Embryonic facial prominence (tissue), 1 donor: ENCODE measurements around the gene RPS6KA5.
"Not testable (repeated sequence)": the region's sequence is repeated elsewhere in the genome, so short reads cannot be mapped to it uniquely, and the experiment has no call there.

Experiments used
- DNase-seq: peaks from one replicate; pipeline ENCODE4 v3.0.0-alpha.2; 2016; ENCODE audit errors: extremely low spot score

The RPS6KA5 gene

DNA sequence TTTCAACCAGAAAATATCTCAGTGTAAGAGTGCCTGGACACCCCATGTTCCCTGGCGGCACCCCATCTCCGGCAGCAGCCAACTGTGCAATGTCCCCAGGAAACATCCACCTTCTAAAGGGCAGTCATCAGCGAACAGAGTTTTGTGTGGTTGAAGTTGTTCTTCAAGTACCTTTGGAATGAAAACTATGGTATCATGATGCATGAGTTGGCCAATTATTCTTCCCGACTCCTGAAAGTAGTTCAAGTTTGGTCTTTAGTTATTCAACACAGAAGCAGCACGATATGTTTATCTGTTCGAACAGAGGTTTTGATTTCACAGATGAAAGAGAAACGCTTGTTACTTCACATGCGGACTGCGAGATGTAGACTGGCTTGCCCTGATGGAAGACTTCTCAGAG is 223.1 kb downstream of the RPS6KA5 start:
- DNase-seq = no peak

DNA sequence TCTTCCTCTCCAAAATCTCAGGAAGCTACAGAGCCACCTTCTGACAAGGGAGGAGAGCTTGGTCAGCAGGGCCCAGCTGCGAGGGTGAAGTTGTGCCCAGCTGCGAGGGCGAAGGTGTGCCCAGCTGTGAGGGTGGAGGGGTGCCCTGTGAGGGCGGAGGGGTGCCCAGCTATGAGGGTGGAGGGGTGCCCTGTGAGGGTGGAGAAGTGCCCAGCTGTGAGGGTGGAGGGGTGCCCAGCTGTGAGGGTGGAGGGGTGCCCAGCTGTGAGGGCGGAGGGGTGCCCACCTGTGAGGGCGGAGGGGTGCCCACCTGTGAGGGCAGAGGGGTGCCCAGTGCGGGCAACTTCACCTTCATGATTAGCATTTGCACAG is 223.8 kb downstream of the RPS6KA5 start:
- DNase-seq = no peak

DNA sequence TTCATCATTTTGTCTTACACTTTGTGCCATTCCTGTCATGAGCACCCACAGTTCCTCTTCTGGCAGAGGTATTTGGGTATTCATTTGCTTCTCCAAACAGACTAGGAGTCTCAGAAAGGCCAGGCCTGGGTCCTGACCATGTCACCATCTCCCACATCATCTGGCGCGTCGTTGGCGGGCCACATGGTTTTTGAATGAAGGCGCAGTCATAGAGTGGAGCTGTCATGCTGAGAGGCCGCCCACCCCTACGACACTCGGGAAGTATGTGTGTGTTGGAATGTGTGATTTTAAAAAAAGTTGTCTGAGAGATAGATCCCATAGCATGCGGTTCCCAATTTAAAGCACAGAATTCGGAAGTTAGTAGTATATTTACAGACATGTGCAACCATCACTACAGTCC is 228.6 kb downstream of the RPS6KA5 start:
- no peak for DNase-seq

DNA sequence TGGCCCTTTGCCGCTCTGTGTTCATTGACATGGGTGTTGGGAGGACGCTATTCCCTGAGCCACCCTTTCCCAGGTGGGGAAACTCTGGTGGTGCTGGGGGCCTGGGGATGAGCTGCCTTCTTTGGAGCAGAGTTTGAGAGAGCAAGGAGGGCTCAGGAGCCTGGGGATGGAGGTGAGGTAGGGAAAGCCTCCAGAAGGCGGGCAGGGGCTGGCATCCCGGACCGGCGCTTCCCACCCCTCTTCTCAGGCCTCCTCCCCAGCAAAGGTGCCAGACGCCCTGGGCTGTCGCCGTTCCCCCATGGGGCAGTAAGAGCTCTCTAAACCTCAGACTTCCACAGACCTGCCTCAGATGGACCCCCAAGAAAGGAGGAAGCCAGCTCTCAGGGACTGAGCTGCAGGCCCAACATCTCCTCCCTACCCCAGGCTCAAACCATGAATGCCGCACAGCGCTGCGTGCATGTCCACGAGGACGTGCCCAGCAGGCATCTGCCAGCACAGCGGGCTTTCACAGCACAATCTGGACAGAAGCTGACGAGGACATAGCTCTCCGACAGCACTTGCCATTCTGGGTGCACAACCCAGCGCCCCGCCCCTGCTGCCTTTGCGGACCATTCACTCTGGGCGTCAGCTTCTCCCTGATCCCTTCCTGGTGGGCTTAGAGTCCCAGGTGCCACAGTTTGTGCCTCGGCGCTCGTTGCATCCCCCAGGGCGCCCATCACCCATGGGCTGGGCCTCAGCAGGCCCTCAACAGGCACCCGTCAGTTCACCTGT is 229.3 kb downstream of the RPS6KA5 start:
- DNase-seq = no peak

DNA sequence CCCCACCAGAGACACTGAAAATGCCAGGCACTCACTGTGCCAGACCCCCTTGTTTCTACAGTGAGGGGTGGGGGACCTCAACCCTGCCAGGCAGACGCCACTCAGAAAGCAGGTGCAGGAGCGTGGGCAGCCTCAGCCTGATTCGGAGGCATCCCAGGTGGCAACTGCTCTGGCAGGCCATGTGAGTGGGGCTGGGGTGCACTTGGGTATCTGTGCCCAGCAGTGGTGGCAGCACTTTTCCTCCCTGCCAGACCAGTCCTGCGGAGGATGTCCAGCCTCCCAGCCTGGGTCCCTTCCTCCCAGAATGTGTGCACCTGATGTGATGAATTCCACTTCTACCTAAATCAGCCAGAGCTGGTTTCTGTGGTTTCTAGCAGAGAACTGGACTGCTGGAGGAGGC is 230.8 kb downstream of the RPS6KA5 start:
- DNase-seq = no peak

DNA sequence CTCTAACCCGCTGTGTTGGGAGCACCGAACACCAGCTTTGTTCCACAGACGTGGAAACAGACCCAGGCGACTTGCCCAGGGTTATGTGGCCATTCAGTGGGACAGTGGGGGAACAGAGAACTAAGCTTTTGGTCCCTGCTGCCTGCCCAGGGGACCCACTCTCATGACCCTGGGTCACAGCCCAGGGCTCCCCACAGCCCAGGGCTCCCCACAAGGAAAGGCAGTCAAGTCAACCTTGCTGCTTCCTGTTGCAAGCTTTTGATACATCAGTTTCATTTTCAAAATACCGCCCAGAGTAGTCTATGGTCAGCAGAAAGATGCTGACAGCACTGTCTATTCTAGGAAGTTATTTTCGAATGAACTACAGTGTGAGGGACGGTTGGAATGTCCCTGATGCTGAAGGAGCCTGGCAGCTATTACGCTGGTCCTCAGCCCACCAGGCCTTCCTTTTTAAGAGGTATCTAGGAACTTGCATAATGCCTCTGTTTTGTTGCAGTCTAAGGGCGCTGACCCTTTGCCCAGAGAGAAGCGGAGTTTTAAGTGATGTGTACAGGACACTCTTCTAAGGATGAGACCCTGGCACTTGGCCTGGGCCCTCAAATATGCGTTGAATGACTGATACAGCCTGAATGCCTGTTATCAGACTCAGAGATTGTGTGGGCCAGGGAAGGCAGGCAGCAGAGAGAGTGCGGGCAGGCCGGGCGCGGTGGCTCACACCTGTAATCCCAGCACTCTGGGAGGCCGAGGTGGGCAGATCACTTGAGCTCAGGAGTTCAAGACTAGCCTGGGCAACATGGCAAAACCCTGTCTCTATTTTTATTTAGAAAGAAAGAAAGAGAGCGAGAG is 231.6 kb downstream of the RPS6KA5 start:
- DNase-seq = no peak

DNA sequence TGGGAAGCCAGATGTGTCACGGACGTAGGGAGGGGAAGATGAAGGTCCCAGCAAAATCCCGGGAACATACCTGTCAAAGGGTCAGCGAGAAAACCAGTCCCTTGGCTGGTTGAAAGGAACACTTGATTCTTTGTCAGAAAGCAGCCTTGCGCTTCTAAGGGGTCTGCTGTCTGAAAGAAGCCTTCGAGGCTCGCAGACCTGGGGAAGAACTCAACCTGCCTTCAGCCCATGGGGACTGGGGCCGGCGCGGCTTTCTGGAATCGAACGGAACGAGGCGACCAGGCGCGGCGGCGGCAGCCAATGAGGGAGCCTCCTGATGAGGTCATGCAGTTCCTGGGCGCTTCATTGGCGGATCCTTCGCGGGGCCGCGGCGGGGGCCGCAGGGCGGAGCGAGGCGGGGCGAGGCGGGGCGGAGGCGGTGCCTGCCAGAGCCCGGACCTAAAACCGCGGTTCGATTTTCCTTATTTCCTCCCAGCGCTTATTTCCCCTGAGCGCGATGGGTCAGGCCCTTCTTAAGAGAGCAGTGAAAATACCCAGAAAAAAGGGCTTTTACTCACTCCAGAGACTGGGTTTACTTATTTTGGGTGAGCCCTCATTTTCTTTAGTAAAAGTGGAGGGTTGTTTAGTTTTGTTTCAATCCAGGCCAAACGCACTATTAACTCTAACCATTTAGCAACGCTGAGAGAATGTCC is 232.4 kb downstream of the RPS6KA5 start:
- DNase-seq = peak; percentile 86

DNA sequence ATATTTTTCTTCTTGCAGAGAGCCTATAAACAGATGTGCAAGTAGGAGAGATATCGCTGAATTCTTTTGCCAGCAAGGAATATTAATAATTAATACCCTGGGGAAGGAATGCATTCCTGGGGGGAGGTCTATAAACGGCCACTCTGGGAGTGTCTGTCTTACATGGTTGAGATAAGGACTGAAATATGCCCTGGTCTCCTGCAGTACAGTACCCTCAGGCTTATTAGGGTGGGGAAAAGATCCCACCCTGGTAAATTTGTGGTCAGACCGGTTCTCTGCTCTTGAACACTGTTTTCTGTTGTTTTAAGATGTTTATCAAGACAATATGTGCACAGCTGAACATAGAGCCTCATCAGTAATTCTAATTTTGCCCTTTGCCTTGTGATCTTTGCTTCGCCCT is 236.9 kb downstream of the RPS6KA5 start:
- not testable (repeated sequence) for DNase-seq

DNA sequence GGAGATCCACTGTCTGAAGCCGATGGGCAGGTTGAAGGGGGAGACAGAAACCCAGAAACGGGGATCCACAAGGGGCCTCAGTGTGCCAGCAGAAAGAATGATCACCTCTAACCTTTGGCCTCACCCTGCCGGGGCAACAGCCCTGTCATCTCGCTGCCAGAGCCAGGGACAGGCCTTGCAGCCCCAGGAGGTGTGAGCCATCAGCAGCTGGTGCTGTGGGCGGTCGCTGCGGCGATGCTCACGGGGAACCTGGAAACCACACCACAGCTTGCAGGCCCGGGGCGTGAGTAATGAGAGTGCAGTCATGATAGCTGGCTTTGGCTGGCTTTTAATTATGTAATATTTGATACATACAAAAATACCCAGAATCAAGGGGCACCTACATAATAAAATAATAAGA is 239.5 kb downstream of the RPS6KA5 start:
- no peak for DNase-seq

DNA sequence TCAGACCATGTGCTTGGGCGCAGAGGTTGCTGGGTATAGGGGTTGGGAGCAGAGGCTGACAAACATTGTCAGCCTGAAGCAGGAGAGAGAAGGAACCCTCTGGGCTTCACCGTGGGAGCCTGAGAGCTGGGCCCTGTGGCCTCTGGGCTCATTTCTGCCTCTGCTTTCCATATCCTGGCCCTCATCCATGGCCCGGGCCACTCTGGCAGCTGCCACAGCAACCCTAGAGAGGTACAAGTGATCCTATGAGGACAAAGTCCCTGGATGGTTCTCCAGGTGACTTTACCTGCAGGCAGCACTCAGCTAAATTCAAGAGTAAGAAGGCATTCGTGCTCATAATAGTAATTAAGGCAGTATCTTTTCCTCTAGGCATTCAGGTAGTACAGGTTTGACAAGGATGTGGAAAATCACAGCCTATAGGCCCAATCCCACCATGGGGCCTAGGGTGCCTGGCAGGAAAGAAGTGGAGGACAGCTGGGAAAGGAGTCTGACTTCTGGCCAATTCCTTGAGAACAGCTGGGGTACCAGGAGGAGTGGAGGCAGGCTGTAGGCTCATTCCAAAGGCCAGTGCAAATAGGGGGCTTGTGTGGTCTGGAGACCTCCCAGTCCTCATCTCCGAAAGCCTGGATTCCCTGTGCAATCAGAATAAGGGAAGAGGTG is 240.6 kb downstream of the RPS6KA5 start:
- no peak for DNase-seq

DNA sequence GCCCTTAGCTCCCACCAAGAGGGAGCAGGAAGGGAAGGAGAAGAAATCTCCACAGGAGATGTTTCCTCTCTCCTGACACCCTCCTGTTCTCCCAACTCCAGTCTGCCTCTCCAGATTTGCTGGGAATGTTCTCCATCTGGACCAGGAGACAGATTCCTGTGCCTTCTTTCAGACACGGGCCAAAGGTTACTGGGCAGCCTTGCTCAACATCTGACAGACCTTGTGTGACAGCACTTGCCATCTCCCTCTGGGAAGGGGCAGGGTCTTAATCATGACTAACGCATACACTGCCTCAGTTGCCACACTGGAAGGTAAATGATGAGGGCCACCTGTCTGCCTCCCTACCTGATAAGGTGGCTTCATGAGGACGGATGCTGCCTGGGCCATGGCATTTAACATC is 241.7 kb downstream of the RPS6KA5 start:
- DNase-seq = no peak

DNA sequence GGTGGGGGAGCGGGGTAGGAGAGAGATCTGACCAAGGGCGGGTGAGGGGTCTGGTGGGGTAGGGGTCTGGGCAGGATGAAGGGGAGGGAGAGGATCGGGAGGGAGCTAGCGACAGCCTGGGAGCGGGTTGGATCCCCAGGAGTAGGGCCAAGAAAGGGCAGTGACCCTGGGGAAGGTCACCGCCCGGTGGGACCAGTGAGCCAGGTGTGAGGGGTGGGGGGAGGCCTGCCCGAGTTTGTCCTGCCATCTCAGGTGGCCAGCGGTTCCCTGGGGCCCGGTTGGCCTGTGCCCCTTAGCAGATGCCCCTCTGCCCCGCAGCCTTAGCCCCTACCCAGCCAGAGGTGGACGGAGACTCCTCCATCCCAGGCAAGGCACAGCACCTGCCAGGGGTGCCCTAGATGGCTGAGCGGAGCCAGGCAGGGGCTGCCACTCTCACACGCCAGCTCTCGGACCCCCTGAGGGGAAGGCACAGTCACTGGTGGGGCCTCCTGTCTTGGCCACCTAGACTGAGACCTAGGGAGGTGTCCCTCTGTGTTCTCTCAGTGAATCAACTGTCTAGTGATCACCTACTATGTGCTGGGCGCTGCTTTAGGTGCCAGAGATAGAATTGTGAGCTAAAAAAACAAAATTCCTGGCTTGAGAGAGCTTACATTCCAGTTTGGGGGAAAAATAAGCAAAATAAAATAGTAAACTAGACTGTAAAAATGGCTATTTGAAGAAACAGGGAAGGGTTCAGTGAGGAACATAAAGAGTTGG is 243.6 kb downstream of the RPS6KA5 start:
- no peak for DNase-seq

DNA sequence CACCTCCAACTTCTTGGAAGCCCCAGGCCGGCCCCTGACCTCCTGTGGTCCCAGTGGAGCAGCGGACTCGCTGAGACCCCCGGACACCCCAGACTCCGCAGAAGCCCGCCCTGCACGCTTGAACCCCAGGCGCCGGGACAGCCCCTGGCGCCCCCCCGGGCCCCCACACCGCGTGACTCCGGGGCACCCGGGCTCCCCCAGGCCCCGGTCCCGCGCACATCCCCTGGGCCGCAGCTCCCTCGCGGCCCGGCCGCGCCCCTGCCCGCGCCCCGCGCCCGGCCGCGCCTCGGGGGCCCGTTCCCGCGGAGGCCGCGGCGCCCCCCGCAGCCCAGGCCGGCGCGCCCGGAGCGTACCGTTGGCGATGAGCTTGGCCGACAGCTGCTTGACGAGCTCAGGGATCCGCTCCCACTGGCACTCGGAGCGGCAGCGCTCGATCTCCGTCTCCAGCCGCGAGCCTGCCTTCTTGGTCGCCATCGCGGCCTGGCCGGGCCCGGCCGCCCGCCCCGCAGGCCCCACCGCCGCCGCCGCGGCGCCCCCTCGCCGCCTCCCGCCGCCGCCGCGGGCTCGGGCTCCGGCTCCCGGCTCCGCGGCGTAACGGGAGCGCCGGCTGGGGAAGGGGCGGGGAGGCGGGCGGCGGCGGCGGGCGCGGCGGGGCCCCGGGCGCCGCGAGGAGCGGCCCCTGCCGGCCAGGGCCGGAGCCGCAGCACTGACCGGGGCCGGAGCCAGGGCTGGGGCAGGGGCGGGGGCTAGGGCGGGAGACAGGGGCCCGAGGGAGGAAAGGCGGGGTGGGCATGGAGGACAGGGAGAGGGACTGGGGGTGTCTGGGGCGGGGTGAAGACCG is 244.4 kb downstream of the RPS6KA5 start, which contains the start of gene TTC7B:
TTC7B (minus strand) TSS at position 609 of the 841 bp plus-strand sequence; CDS start at position 474, 135 bp downstream.
- DNase-seq = no peak

DNA sequence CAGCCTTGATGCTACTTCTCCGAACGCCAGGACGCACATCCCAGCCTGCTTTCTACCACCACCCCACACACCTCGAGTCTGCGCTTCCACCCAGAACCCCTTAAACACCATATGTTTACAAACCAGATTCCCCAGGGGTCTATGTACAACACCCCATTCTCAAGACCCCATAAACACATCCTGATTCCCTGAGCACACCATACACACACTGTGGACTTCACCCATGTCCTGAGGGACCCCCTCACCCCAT is 244.9 kb downstream of the RPS6KA5 start:
- DNase-seq = no peak

DNA sequence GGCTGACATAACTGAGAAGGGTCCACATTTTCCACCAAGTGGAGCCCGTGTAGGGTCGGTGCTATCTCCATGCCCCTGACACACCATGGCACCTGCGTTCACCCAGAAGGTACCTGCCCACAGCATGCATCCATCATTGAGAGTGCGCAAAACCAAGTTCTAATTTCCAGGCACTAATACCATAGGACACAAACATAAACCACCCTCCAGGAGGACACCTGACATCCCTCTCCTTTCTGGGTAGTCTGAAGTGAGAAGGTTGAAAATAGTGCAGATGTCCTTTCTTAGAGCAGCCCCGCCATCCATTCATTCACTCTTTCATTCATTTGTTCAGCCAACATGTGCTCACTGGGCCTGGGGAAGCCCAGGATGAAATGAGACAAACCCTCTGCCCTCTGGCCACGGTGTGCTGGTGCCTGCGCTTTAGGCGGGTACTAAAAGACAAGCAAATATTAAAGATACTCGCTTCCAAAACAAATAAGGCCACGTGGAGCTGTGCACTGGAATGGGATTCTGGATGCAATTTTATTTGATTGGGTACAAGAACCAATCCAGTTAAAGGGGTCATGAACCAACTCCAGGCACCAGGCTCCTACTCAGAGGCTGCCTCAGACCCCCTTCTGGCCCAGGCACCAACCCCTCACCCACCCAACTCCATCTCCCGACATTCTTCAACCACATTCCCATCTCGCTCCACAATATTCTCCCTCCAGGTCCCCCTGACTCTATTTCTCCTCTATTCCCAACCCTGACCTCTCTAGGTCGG is 245.5 kb downstream of the RPS6KA5 start:
- no peak for DNase-seq

DNA sequence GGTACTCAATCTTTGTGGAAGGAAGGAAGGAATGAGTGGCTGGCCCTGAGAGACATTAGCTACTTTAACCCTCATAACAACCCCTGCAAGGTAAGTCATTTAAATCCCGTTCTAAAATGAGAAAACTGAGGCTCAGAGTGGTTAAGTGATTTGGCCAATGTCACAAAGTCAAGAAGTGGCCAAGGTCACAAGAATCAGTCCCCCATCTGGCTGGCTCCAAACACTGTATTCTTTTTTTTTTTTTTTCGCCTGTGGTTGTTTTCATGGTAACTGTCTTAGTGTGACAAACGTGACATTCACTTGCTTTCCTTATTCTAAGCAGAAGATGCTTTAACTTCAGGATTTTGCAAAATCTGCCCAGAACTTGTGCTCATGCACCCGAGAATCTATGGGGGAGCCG is 247.0 kb downstream of the RPS6KA5 start:
- DNase-seq = no peak

DNA sequence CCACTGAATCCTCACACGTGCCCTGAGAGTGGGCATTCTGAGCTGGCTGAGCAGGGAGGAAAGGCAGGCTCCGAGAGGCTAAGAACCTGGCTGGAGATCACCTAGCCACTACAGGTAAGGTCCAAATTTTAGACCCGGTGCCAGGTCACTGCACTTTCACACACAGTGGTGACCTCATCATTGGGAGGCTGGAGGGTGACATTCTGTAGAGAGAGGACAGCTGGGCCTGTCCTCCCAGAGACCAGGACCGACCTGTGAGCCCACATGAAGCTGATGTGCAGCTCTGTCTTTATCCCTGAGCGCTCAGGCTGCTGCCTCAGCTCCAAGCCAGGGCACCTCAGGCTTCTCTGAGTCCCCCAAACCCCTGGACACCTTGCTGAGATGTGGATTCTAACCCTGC is 248.3 kb downstream of the RPS6KA5 start:
- DNase-seq = no peak

DNA sequence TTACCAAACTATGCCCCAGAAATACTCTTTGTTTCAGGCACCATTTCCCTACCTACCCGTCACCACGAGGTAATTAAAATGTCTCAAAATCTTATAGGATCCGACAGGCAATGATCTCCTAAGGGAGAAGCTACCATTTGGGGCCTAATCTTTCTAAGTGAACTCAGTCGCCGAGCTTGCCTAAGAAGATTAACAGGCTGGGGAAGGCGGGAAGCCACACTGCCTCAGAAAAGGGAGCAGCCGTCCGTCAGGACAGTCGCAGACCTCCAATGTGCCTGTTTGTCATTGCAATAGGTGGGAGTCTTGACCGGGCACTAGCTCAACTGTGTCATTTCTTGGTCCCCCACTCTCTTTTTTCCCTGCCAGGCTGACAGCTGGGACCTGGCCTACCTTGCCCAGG is 248.8 kb downstream of the RPS6KA5 start:
- DNase-seq = no peak

DNA sequence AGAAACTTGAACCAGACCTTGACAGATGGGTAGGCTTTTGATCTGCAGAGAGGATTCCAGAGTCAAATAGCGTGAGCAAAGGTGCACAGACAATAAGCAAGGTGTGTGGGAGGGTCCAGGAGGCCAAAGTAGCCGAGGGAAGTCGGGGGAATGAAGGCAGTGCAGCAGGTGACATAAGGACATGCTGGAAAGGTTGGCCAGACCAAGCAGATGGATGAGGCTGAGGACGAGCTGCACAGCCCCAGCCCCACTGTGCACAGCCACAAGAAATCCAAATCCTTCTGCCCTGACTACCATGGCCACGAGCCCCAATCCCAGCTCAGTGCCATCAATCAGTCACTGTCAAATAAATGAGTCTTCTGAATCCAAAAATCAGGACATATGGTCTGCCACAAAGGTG is 249.6 kb downstream of the RPS6KA5 start:
- no peak for DNase-seq
